ENCODE results near the gene RIMS3. TPM values are rescaled to one million over a fixed set of nuclear protein-coding genes. Genes with fewer than 3 reads are reported as not detected.

Gene RIMS3
- total RNA-seq, 1 donor from 2014 or later: 4.3 TPM

GRCh38 chr1:40648928-40649591 is 16.4 kb downstream of the RIMS3 start:
- peaks cover 6% of the 10 kb centered on the region for H3K4me1 ChIP-seq (ENCODE audit: insufficient read depth, low read length)
- FAIRE-seq (no peak), DNase-seq (ENCODE audit: low read depth) (no peak)
- no peaks in the 10 kb centered on the region for H3K36me3 Mint-ChIP-seq (ENCODE audit: low read depth, unreplicated experiment)
- H4K20me1 ChIP-seq (ENCODE audit: insufficient read depth, low read length): no peaks in the 10 kb centered on the region
- no peaks in the 10 kb centered on the region for H3K79me2 ChIP-seq (ENCODE audit: insufficient read depth, low read length)
- peaks cover 12% of the 10 kb centered on the region for H3K27me3 Mint-ChIP-seq (ENCODE audit: low read depth, unreplicated experiment)
- H3K36me3 ChIP-seq (ENCODE audit: insufficient read depth, low read length): no peaks in the 10 kb centered on the region
- H3K9ac ChIP-seq (ENCODE audit: low read length): no peak overlapping the region
- H3K4me3 Mint-ChIP-seq (ENCODE audit: unreplicated experiment): no peak overlapping the region
- no peak overlapping the region for H3K4me3 ChIP-seq (ENCODE audit: insufficient read depth, low read depth, low read length)
- no peaks in the 10 kb centered on the region for H3K9me3 Mint-ChIP-seq (ENCODE audit: unreplicated experiment)
- peaks cover 17% of the 10 kb centered on the region for H3K27me3 ChIP-seq (ENCODE audit: insufficient read depth, low read length)
- H3K4me1 Mint-ChIP-seq (ENCODE audit: low read depth, unreplicated experiment): peaks cover 15% of the 10 kb centered on the region
- no peak overlapping the region for H2AFZ ChIP-seq (ENCODE audit: low read depth, low read length)
- H3K27ac Mint-ChIP-seq (ENCODE audit: unreplicated experiment): no peak overlapping the region
- H3K9me3 ChIP-seq (ENCODE audit: insufficient read depth, low read depth, low read length): no peaks in the 10 kb centered on the region
- no peak overlapping the region for H3K4me2 ChIP-seq (ENCODE audit: low read length)
- TF ChIP-seq, protein P1, sequence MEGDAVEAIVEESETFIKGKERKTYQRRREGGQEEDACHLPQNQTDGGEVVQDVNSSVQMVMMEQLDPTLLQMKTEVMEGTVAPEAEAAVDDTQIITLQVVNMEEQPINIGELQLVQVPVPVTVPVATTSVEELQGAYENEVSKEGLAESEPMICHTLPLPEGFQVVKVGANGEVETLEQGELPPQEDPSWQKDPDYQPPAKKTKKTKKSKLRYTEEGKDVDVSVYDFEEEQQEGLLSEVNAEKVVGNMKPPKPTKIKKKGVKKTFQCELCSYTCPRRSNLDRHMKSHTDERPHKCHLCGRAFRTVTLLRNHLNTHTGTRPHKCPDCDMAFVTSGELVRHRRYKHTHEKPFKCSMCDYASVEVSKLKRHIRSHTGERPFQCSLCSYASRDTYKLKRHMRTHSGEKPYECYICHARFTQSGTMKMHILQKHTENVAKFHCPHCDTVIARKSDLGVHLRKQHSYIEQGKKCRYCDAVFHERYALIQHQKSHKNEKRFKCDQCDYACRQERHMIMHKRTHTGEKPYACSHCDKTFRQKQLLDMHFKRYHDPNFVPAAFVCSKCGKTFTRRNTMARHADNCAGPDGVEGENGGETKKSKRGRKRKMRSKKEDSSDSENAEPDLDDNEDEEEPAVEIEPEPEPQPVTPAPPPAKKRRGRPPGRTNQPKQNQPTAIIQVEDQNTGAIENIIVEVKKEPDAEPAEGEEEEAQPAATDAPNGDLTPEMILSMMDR (IDR thresholded peaks at IDR 0.05; ENCODE audit: insufficient read depth, low read depth, low read length): no peak
- TF ChIP-seq EZH2 (IDR thresholded peaks at IDR 0.05; ENCODE audit: insufficient read depth, low read length): no peak
- no peak overlapping the region for H3K27ac ChIP-seq (ENCODE audit: low read depth, low read length)

GRCh38 chr1:40648200-40648599 is 17.3 kb downstream of the RIMS3 start:
- Mint-ChIP-seq H3K27me3 (ENCODE audit: low read depth, unreplicated experiment) (peaks cover 12% of the 10 kb centered on the region), H3K27ac (ENCODE audit: unreplicated experiment) (no peak overlapping the region), H3K36me3 (ENCODE audit: low read depth, unreplicated experiment) (no peaks in the 10 kb centered on the region), H3K4me3 (ENCODE audit: unreplicated experiment) (no peak overlapping the region), H3K9me3 (ENCODE audit: unreplicated experiment) (no peaks in the 10 kb centered on the region), H3K4me1 (ENCODE audit: low read depth, unreplicated experiment) (peaks cover 15% of the 10 kb centered on the region)
- H3K4me1 ChIP-seq (ENCODE audit: insufficient read depth, low read length): peaks cover 6% of the 10 kb centered on the region
- no peaks in the 10 kb centered on the region for H3K9me3 ChIP-seq (ENCODE audit: insufficient read depth, low read depth, low read length)
- H3K36me3 ChIP-seq (ENCODE audit: insufficient read depth, low read length): no peaks in the 10 kb centered on the region
- no peaks in the 10 kb centered on the region for H4K20me1 ChIP-seq (ENCODE audit: insufficient read depth, low read length)
- no peak overlapping the region for H3K4me3 ChIP-seq (ENCODE audit: insufficient read depth, low read depth, low read length)
- H3K27ac ChIP-seq (ENCODE audit: low read depth, low read length): no peak overlapping the region
- H3K27me3 ChIP-seq (ENCODE audit: insufficient read depth, low read length): peaks cover 12% of the 10 kb centered on the region
- no peak overlapping the region for H2AFZ ChIP-seq (ENCODE audit: low read depth, low read length)
- DNase-seq (ENCODE audit: low read depth) (no peak), FAIRE-seq (no peak)
- H3K9ac ChIP-seq (ENCODE audit: low read length): no peak overlapping the region
- no peaks in the 10 kb centered on the region for H3K79me2 ChIP-seq (ENCODE audit: insufficient read depth, low read length)
- no peak for TF ChIP-seq EZH2 (IDR thresholded peaks at IDR 0.05; ENCODE audit: insufficient read depth, low read length)
- TF ChIP-seq, protein P1 (IDR thresholded peaks at IDR 0.05; ENCODE audit: insufficient read depth, low read depth, low read length): no peak
- no peak overlapping the region for H3K4me2 ChIP-seq (ENCODE audit: low read length)

DNA sequence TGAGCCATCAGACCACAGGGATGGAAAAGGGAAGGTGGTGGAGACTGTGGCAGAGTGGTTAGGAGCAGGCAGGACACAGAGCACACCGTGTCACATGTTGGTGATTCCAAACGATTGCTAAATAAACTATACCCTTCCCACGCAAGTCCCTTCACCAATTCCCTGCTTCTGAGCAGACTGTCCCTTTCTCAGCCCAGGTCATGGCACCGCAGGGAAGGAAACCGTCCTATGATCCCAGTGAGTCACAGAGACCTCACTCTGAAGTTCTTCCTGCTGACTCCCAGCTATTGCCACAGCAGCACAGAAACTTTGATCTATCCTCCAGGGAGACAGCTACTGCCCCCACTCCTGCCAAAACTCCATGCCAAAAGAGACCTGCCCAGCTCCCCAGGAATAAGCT is 19.2 kb downstream of the RIMS3 start:
- Mint-ChIP-seq H3K9me3 (ENCODE audit: unreplicated experiment) (no peaks in the 10 kb centered on the region), H3K4me3 (ENCODE audit: unreplicated experiment) (no peak overlapping the region), H3K4me1 (ENCODE audit: low read depth, unreplicated experiment) (peaks cover 15% of the 10 kb centered on the region), H3K36me3 (ENCODE audit: low read depth, unreplicated experiment) (no peaks in the 10 kb centered on the region), H3K27ac (ENCODE audit: unreplicated experiment) (no peak overlapping the region), H3K27me3 (ENCODE audit: low read depth, unreplicated experiment) (peaks cover 12% of the 10 kb centered on the region)
- Histone ChIP-seq H2AFZ (ENCODE audit: low read depth, low read length) (no peak overlapping the region), H3K9me3 (ENCODE audit: insufficient read depth, low read depth, low read length) (no peaks in the 10 kb centered on the region), H3K4me3 (ENCODE audit: insufficient read depth, low read depth, low read length) (no peak overlapping the region), H3K4me1 (ENCODE audit: insufficient read depth, low read length) (peaks cover 6% of the 10 kb centered on the region), H3K36me3 (ENCODE audit: insufficient read depth, low read length) (no peaks in the 10 kb centered on the region), H3K79me2 (ENCODE audit: insufficient read depth, low read length) (no peaks in the 10 kb centered on the region), H3K27me3 (ENCODE audit: insufficient read depth, low read length) (peaks cover 5% of the 10 kb centered on the region), H3K4me2 (ENCODE audit: low read length) (peak overlapping the region; percentile 32), H4K20me1 (ENCODE audit: insufficient read depth, low read length) (no peaks in the 10 kb centered on the region), H3K9ac (ENCODE audit: low read length) (no peak overlapping the region), H3K27ac (ENCODE audit: low read depth, low read length) (no peak overlapping the region)
- no peak for TF ChIP-seq EZH2 (IDR thresholded peaks at IDR 0.05; ENCODE audit: insufficient read depth, low read length)
- TF ChIP-seq, protein P1 (IDR thresholded peaks at IDR 0.05; ENCODE audit: insufficient read depth, low read depth, low read length): no peak
- DNase-seq (ENCODE audit: low read depth) (peak; percentile 2), FAIRE-seq (no peak)
